C4-2B (cell line): ENCODE measurements around the gene BANF1.
A peak's percentile ranks its signal among the peaks of the same experiment; 100 is the strongest.

Experiments used
- H3K27ac ChIP-seq: fragments of 450-650 bp; 2 replicates; pipeline ENCODE4 v1.5.1; 2017
- ZFX ChIP-seq: fragments of 450-650 bp; IDR thresholded peaks from 2 replicates; pipeline ENCODE4 v1.6.1; 2017
- TF ChIP-seq, protein P1 (sequence below): fragments of 450-650 bp; conservative IDR thresholded peaks from 2 replicates; pipeline ENCODE4 v1.5.1; 2017; ENCODE audit warnings: mild to moderate bottlenecking

BANF1 gene

DNA sequence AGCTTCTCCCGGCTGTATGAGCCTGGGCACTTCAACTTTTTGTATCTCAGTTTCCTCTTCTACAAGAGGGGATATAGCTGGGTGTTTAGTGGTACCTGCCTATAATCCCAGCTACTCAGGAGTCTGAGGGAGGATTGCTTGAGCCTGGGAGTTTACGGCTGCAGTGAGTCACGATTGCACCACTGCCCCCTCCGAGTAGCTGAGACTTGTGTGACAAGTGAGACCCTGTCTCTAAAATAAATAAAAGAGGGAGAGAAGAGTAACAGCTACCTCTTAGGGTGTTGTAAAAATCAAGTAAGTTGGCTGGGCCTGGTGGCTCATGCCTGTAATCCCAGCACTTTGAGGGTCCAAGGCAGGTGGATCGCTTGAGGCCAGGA, 34.0 kb downstream of the BANF1 start:
- no peak overlapping the region for H3K27ac ChIP-seq
- TF ChIP-seq, protein P1, sequence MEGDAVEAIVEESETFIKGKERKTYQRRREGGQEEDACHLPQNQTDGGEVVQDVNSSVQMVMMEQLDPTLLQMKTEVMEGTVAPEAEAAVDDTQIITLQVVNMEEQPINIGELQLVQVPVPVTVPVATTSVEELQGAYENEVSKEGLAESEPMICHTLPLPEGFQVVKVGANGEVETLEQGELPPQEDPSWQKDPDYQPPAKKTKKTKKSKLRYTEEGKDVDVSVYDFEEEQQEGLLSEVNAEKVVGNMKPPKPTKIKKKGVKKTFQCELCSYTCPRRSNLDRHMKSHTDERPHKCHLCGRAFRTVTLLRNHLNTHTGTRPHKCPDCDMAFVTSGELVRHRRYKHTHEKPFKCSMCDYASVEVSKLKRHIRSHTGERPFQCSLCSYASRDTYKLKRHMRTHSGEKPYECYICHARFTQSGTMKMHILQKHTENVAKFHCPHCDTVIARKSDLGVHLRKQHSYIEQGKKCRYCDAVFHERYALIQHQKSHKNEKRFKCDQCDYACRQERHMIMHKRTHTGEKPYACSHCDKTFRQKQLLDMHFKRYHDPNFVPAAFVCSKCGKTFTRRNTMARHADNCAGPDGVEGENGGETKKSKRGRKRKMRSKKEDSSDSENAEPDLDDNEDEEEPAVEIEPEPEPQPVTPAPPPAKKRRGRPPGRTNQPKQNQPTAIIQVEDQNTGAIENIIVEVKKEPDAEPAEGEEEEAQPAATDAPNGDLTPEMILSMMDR, result no peak
- TF ChIP-seq ZFX, result no peak

DNA sequence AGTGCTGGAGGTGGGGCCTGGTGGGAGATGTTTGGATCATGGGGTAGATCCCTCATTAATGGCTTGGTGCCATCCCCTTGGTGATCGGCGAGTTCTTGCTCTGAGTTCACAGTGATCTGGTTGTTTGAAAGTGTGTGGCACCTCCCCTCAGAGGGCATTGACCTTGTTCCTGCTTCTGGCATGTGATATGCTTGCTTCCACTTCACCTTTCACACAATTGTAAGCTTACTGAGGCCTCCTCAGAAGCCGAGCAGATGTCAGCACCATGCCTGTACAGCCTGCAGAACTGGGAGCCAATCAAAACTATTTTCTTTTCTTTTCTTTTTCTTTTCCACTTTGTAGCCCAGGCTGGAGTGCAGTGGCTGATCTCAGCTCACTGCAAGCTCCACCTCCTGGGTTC, 35.0 kb downstream of the BANF1 start:
- TF ChIP-seq, protein P1, result no peak
- TF ChIP-seq ZFX, result no peak
- no peak overlapping the region for H3K27ac ChIP-seq

DNA sequence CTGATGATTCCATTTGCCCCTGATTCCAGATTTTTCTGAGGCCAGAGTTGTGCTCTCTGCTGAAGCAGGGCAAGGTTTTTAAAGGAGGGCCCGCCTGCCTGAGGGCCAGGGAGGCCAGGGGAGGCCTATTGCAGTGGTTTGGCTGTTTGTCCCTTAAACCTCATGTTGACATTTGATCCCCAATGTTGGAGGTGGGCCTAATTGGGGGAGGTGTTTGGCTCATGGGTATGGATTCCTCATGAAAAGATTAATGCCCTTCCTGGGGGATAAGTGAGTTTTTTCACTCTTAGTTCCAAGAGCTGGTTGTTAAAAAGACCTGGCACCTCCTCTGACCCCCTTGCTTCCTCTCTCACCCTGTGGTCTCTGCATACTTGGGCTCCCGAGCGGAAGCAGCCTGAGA, 37.5 kb downstream of the BANF1 start:
- H3K27ac ChIP-seq, result no peak overlapping the region
- TF ChIP-seq, protein P1, result no peak
- no peak for TF ChIP-seq ZFX

DNA sequence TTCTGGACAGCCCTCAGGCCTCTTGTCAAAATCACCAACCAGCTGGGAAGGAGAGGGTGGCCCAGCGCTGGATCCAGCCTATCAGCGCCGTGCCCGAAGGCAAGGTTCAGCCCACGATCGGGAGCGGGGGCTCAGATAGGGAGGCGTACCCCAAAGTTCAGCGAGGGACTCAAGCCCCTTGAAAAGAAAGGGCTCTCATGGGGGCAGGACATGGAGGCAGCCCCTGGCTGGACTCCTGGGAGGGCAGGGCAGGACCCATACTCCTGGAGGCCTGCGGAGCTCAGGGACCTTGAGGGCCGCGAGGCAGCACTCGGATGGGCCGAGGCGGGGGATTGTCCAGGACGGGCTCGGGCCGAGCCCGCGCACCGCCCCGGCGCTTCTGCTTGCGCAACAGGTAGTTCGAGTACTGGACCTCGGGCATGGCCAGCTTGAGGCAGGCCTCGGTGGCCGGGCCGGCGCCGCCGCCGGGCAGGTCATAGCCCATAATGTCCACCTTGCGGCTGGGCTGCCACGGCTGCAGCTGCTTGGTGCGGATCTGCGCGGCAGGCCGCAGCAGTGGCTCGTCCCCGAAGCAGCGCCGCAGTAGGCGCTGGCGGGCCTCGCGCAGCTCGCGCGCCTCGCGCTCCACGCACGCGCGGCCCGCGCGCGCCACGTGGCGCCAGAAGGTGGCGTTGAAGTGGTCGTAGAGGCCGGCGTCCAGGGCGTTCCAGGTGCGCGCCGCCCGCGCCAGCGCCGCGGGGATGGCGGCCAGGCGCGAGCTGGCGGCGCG, 40.1 kb downstream of the BANF1 start:
- TF ChIP-seq ZFX, result no peak
- TF ChIP-seq, protein P1, result no peak
- no peak overlapping the region for H3K27ac ChIP-seq

DNA sequence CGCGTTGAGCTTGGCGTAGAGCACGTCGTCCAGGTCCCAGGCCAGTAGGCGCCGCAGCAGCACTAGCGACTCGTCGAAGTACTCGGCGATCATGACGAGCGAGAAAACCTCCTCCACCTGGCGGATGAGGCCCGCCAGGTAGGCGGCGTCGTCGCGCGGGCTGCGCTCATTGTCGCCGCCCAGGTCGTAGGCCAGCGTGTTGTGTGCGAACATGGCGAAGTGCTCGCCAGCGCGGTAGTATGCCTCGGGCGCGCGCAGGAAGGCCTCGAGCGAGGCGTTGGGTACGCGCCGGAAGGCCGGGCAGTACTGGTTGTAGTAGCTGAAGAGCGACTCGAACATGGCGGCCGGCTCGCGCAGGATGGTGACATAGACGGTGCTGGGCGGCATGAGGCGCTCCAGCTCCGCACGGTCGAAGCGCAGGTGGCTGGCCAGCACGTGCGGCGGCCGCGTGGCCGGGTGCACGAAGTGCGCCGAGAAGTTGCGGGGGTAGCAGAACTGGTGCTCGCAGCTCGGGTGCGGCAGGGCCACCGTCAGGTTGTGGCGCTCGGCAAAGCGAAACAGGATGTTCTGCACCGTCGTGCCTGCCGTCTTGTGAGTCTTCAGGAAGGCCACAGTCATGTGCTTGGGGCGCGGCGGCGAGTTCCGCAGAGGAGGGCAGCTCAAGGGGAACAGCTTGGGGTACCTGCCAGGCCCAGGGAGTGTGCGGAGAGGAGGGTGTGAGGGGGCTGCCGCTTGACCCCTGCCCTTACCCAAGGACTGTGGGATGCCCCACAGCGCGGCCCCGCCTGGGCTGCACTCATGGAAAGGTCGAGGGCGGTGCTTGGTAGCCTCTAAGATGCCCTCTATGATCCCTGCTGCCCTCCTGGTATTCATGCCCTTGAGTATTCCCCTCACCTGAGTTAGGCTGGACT, 40.9 kb downstream of the BANF1 start:
- TF ChIP-seq ZFX, result no peak
- TF ChIP-seq, protein P1, result no peak

DNA sequence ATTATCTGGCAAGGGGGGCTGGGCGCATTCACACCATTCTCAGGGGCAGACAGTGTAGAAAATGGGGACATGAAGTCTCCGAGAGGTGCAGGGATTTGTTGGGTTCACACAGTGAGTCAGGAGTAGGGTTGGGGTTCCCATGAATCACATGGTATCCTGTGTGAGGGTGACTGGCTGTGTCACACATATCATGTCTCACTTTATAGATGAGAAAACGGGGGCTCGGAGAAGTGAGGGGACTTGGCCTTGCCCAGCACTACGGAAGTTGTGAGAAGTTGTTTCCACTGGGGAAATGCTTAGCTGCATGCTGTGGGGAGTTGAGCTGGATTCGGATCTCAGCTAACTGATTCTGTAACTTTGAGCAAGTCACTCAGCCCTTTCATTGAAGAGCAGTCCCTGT, 42.5 kb downstream of the BANF1 start:
- TF ChIP-seq, protein P1, result 0 out of 2 replicates have a peak, but pooled peaks have one; percentile 59
- no peak for TF ChIP-seq ZFX
- H3K27ac ChIP-seq, result no peak overlapping the region

More for the DNA sequence above, 40.9 kb downstream of the BANF1 start:
- no peak overlapping the region for H3K27ac ChIP-seq

DNA sequence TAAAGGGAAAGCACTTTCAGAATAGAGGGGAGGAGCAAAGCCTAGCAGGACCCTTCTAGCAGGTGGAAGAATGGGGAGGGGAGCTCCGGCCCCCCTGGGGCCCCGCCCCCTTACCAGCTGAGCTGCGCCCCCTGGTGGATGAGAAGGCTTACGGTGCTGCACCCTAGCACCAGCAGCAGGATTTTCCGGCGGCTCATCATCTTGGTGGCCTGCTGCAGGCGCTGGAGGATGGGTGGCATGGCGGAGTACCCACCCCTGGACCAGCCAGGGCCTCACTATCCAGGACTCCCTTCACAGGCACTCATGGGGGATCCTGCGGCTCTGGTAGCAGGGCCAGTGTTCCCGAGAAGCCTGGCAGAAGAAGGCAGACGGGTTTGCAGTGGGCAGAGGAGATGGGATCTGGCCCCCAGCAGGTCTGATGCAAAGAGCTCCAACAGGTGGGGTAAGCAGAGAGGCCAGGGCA, 42.9 kb downstream of the BANF1 start:
- no peak for TF ChIP-seq ZFX
- TF ChIP-seq, protein P1, result peak; percentile 98
- no peak overlapping the region for H3K27ac ChIP-seq
